NCI-H774 (cell line): ENCODE results near the gene KCNJ9.

Experiments
- DNase-seq: peaks from one replicate; lab custom pipeline; 2025; lab: John Stamatoyannopoulos, UW

Gene KCNJ9

GRCh38 chr1:160087118-160087662, 5.9 kb downstream of the KCNJ9 start:
- DNase-seq, result no peak

GRCh38 chr1:160089883-160090282, 8.5 kb downstream of the KCNJ9 start:
- no peak for DNase-seq

- no peak for DNase-seq
Observed at GRCh38 chr1:160090760-160091159, 9.4 kb downstream of the KCNJ9 start.

GRCh38 chr1:160091666-160092223, 10.4 kb downstream of the KCNJ9 start:
- no peak for DNase-seq

- DNase-seq, result no peak
Observed at GRCh38 chr1:160092366-160093068, 11.2 kb downstream of the KCNJ9 start.

- DNase-seq, result no peak
Observed at GRCh38 chr1:160093069-160093395, 11.7 kb downstream of the KCNJ9 start.

- DNase-seq, result no peak
Observed at GRCh38 chr1:160093624-160094290, 12.4 kb downstream of the KCNJ9 start.

GRCh38 chr1:160094291-160094625, 12.9 kb downstream of the KCNJ9 start:
- DNase-seq, result no peak

GRCh38 chr1:160094806-160095205, 13.5 kb downstream of the KCNJ9 start:
- DNase-seq, result no peak

- no peak for DNase-seq
Observed at GRCh38 chr1:160095382-160096105, 14.2 kb downstream of the KCNJ9 start.

- no peak for DNase-seq
Observed at GRCh38 chr1:160096274-160097116, 15.2 kb downstream of the KCNJ9 start.

- no peak for DNase-seq
Observed at GRCh38 chr1:160097151-160097910, 16.0 kb downstream of the KCNJ9 start.

- peak; percentile 92 for DNase-seq
Observed at GRCh38 chr1:160097911-160098851, 16.8 kb downstream of the KCNJ9 start, which contains the start of gene IGSF8. Gene IGSF8 (minus strand): TSS chr1:160098619. CDS start chr1:160098472, 147 bp downstream.

- DNase-seq, result peak; percentile 94
Observed at GRCh38 chr1:160098852-160099561, 17.7 kb downstream of the KCNJ9 start.

- no peak for DNase-seq
Observed at GRCh38 chr1:160099716-160100375, 18.5 kb downstream of the KCNJ9 start.

- peak; percentile 69 for DNase-seq
Observed at GRCh38 chr1:160101037-160101716, 19.8 kb downstream of the KCNJ9 start.

- DNase-seq, result no peak
Observed at GRCh38 chr1:160101717-160102522, 20.6 kb downstream of the KCNJ9 start.
